DMS114 treated with DMSO at 0.1 percent for 48 hours (cell line): ENCODE data around the gene ZSWIM8.

Source experiments
- DNase-seq: peaks from one replicate; lab custom pipeline; 2025; ENCODE audit not compliant: unreplicated experiment; lab: John Stamatoyannopoulos, UW

The ZSWIM8 gene

GRCh38 chr10:73840403-73841060, 55.1 kb downstream of the ZSWIM8 start:
- DNase-seq = no peak

DNA sequence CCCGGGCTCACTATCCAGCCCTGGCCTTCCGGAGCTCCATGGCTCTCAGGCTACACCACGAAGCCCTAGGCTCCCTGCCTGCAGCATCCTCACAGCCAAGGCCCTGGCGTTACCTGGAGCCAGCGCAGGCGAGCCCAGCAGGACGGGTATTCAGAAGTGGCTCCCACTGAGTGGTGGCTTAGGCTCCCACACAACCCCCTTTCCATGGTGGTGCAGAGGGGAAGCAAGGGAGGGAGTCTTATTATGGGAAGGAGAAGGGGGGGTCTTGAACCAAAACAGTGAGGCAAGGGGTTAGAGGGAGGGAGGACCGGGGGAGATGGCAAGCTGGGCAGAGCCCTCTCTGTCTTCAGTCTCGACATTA, 55.6 kb downstream of the ZSWIM8 start:
- DNase-seq = no peak

- DNase-seq = no peak
Measured at GRCh38 chr10:73841526-73842285, 56.3 kb downstream of the ZSWIM8 start.

GRCh38 chr10:73842349-73842748, 56.9 kb downstream of the ZSWIM8 start:
- DNase-seq = no peak

GRCh38 chr10:73843261-73843660, 57.9 kb downstream of the ZSWIM8 start:
- no peak for DNase-seq

DNA sequence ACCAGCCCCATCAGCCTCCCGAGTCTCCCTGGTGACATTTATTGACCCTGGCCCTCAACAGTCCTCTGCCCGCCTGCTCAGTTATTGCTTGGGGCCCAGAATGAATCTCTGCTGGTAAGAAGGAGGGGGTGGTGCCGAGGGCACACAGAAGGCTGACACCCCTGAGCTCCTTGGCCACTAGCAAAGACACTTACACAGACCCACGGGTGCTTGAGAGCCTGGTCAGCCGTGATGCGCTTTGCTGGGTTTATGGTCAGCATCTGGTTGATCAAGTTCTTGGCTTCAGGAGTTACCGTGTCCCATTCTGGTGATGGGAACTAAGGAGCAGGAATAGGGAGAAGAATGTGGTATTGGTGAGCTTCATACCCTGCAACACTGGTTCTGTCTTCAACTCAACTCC, 61.6 kb downstream of the ZSWIM8 start:
- DNase-seq = no peak

DNA sequence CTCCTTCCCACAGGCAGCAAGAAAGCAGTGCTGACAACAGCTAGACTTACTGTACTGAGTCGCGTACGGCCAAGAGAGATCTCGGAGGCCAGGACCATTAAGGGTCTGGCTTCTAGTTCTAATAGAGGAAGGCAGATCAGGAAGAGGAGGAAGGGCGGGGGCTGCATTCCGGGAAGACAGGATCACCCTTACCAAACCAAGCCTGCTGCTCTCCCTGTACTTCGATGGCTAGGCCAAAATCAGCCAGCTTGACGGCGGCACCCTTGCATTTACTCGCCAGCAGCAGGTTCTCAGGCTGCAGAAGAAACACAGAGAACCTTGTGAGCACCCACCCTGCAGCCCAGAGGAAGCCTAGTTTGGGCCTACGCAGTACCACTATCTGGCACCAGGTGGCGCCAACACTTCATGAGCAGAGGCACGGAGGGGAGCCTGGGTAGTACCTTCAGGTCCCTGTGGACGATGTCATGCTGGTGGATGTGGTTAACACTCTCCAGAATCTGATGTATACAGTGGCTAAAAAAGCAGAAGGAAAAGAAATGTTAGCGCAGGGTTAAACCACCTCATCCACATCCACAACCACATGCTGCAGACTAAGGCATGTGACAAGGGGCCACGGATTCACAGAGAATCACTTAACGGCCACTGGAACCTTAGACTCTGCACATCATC, 63.5 kb downstream of the ZSWIM8 start:
- DNase-seq = peak; percentile 58

DNA sequence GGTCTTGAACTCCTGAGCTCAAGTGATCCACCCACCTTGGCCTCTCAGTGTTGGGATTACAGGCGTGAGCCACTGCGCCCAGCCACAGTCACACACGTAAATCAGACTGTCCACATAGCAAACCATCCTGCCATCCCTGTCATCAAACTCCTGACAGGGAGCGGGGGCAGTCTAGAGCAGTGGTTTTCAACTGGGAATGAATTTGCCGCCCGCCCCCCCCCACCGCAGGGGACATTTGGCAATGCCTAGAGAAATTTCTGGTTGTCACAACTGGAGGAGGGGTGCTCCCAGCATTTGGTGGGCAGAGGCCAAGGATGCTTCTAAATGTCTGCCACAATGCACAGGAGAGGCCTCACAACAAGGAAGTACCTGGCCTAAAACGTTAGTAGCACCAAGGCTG, 64.8 kb downstream of the ZSWIM8 start:
- DNase-seq = no peak

DNA sequence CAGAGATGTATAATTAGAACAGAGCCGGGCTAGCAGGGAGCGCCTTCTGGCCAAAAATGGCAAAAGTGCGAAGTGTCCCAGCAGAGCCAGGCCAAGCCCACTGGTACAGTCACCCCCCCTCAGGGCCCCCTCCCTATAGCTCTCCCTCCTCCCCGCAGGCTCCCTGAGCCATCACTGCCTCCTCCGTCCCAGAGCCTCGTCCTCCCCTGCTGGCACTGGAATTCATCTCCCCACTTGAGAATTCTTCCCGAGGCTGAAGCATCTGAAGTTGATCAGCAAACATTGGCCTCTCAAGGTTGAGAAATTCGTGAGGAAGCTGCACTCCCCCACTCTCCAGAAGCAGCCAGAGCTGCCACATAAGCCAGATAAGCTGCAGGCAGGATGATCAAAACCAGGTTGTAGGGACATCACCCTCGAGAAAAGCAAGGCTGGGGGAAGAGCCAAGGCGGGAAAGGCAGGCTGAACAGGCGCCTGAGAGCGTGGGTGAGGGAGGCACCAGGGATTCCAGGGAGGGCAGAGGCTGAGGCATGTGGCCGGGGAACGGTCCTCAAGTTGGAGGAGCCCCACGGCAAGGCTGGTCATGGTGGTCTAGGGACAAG, 65.6 kb downstream of the ZSWIM8 start:
- no peak for DNase-seq
